T-cell (primary cell): Measurements from ENCODE around the gene PFKP. TPM values are rescaled to one million over a fixed set of nuclear protein-coding genes. Genes with fewer than 3 reads are reported as not detected.

Source experiments
- ATAC-seq, 4 experiments: fragments of 200-7000 bp in 3 of 4; fragments of 150-1000 bp in 1 of 4; cut with Tn5 transposase; replicated peaks in 1 of 4; 1 replicate in 3 of 4; 2 replicates in 1 of 4; pipeline ENCODE4 v1.10.0; 2021; ENCODE audit warnings: moderate library complexity in 3 of 4, mild to moderate bottlenecking in 2 of 4, moderate number of reproducible peaks in 1 of 4
- CTCF ChIA-PET, 2 donors: fragments of 300-600 bp; sonication (Branson Sonifier 250); formaldehyde crosslinking; loops; one replicate each; lab custom pipeline; 2022; ENCODE audit warnings: antibody characterized with exemption in 2 of 2; lab: Charles Lee
- POLR2A ChIA-PET, 2 donors: fragments of 300-600 bp; sonication (Branson Sonifier 250); formaldehyde crosslinking; loops; one replicate each; lab custom pipeline; 2022; ENCODE audit warnings: antibody characterized with exemption in 2 of 2; lab: Charles Lee
- DNase-seq, 35 experiments: peaks; one replicate each; pipeline versions ENCODE4 v3.0.0 to v3.0.0-alpha.2; 2013 to 2023
- H3K27ac ChIP-seq: one replicate; pipeline ENCODE4 v1.5.1; 2013; ENCODE audit warnings: low read length
- H3K27me3 ChIP-seq, 2 experiments: replicated peaks in 1 of 2; 1 replicate in 1 of 2; 2 replicates in 1 of 2; pipeline versions ENCODE4 v1.6.1 to v1.7.0; 2013; ENCODE audit warnings: low read length in 1 of 2, mixed read lengths in 1 of 2; ENCODE audit not compliant: control insufficient read depth in 2 of 2, insufficient read depth in 2 of 2; ENCODE audit errors: extremely low read depth in 1 of 2
- H3K36me3 ChIP-seq, 2 donors: 1 replicate in 1 of 2; 2 replicates in 1 of 2; pipeline versions ENCODE4 v1.6.1 to v1.7.0; 2013; ENCODE audit warnings: low read length in 1 of 2; ENCODE audit not compliant: control insufficient read depth in 2 of 2, insufficient read depth in 1 of 2; ENCODE audit errors: extremely low read depth in 1 of 2
- H3K4me1 ChIP-seq, 2 experiments: 1 replicate in 1 of 2; 2 replicates in 1 of 2; pipeline versions ENCODE4 v1.6.1 to v1.7.0; 2013; ENCODE audit warnings: low read length in 2 of 2, mixed read lengths in 1 of 2; ENCODE audit not compliant: insufficient read depth in 2 of 2, control insufficient read depth in 1 of 2; ENCODE audit errors: extremely low read depth in 1 of 2
- H3K4me3 ChIP-seq, 2 donors: 1 replicate in 1 of 2; 2 replicates in 1 of 2; pipeline versions ENCODE4 v1.5.1 to v1.7.0; 2013; ENCODE audit warnings: mild to moderate bottlenecking in 2 of 2, low read length in 1 of 2, moderate library complexity in 1 of 2; ENCODE audit not compliant: control insufficient read depth in 1 of 2; ENCODE audit errors: extremely low read depth in 1 of 2
- H3K9me3 ChIP-seq: 2 replicates; pipeline ENCODE4 v1.7.0; 2013
- H3K27ac Mint-ChIP-seq, 2 donors: one replicate each; pipeline ENCODE4 v1.8.0; 2020 to 2021; ENCODE audit warnings: mild to moderate bottlenecking in 2 of 2, mixed read lengths in 2 of 2
- H3K27me3 Mint-ChIP-seq, 2 donors: one replicate each; pipeline ENCODE4 v1.8.0; 2021 to 2022; ENCODE audit warnings: mixed read lengths in 2 of 2
- H3K36me3 Mint-ChIP-seq: one replicate; pipeline ENCODE4 v1.8.0; 2021; ENCODE audit warnings: mixed read lengths
- H3K4me1 Mint-ChIP-seq, 3 donors: one replicate each; pipeline ENCODE4 v1.8.0; 2020 to 2022; ENCODE audit warnings: mixed read lengths in 3 of 3, mild to moderate bottlenecking in 1 of 3
- H3K4me3 Mint-ChIP-seq, 3 donors: one replicate each; pipeline ENCODE4 v1.8.0; 2020 to 2022; ENCODE audit warnings: mild to moderate bottlenecking in 3 of 3, mixed read lengths in 3 of 3, moderate library complexity in 3 of 3
- H3K9me3 Mint-ChIP-seq, 3 donors: one replicate each; pipeline ENCODE4 v1.8.0; 2020 to 2022; ENCODE audit warnings: mixed read lengths in 3 of 3
- WGBS: methylation state at CpG from one replicate; pipeline ENCODE4 v1.1.5; 2013; ENCODE audit warnings: missing lambda C conversion rate; ENCODE audit not compliant: insufficient coverage; 5-methylcytosine and 5-hydroxymethylcytosine counted together
- total RNA-seq, 35 experiments: library from RNA in 6 of 35; stranded (reverse) in 6 of 35; fragments of 120-200 nt in 1 of 35; gene quantifications; one replicate each; pipeline versions ENCODE4 v1.2.1 to v1.2.4 and lab custom pipeline; 2013 to 2026

PFKP gene
- total RNA-seq, 5 donors from 2014 or later (not counting 1 experiment from before 2014, with no cell fraction given): 60.7 to 84.3 (median 70.2) TPM

GRCh38 chr10:3108033-3108432, 40.7 kb downstream of the PFKP start:
- peaks cover 34 to 85% of the 10 kb centered on the region in 2 donors for H3K36me3 ChIP-seq
- POLR2A ChIA-PET: no interaction called here
- WGBS: 88% methylated on average over 3 of the region's 8 CpGs
- no peak overlapping the region for H3K4me3 ChIP-seq
- no peaks in the 10 kb centered on the region for H3K4me1 Mint-ChIP-seq
- no peaks in the 10 kb centered on the region for H3K9me3 Mint-ChIP-seq
- CTCF ChIA-PET: no interaction called here
- DNase-seq (no peak), ATAC-seq (no peak)
- H3K27ac ChIP-seq: no peak overlapping the region
- no peak overlapping the region for H3K4me3 Mint-ChIP-seq
- H3K27ac Mint-ChIP-seq: no peak overlapping the region
- no peaks in the 10 kb centered on the region for H3K27me3 Mint-ChIP-seq
- no peaks in the 10 kb centered on the region for H3K27me3 ChIP-seq
- H3K4me1 ChIP-seq: no peaks in the 10 kb centered on the region
- no peaks in the 10 kb centered on the region for H3K9me3 ChIP-seq
- peaks cover 68% of the 10 kb centered on the region for H3K36me3 Mint-ChIP-seq

- Histone ChIP-seq H3K36me3 (peaks cover 36 to 85% of the 10 kb centered on the region in 2 donors), H3K4me3 (no peak overlapping the region), H3K27me3 (no peaks in the 10 kb centered on the region), H3K27ac (no peak overlapping the region), H3K4me1 (no peaks in the 10 kb centered on the region), H3K9me3 (no peaks in the 10 kb centered on the region)
- no peak overlapping the region for H3K27ac Mint-ChIP-seq
- H3K36me3 Mint-ChIP-seq: peaks cover 69% of the 10 kb centered on the region
- no peaks in the 10 kb centered on the region for H3K4me1 Mint-ChIP-seq
- H3K9me3 Mint-ChIP-seq: no peaks in the 10 kb centered on the region
- no peaks in the 10 kb centered on the region for H3K27me3 Mint-ChIP-seq
- CTCF ChIA-PET: no interaction called here
- ATAC-seq (no peak), DNase-seq (no peak)
- POLR2A ChIA-PET: no interaction called here
- no peak overlapping the region for H3K4me3 Mint-ChIP-seq
- WGBS: 96% methylated on average over 21 of the region's 21 CpGs
Observed at GRCh38 chr10:3108575-3109105, 41.3 kb downstream of the PFKP start.

GRCh38 chr10:3109196-3109595, 41.8 kb downstream of the PFKP start:
- H3K36me3 ChIP-seq: peaks cover 32 to 84% of the 10 kb centered on the region in 2 donors
- no peak for ATAC-seq
- WGBS: over 99% methylated on average over 15 of the region's 21 CpGs
- ChIA-PET CTCF (no interaction called here), POLR2A (no interaction called here)
- Mint-ChIP-seq H3K27ac (no peak overlapping the region), H3K9me3 (no peaks in the 10 kb centered on the region), H3K27me3 (no peaks in the 10 kb centered on the region), H3K4me3 (no peak overlapping the region), H3K36me3 (peaks cover 68% of the 10 kb centered on the region), H3K4me1 (no peaks in the 10 kb centered on the region)
- DNase-seq: no peak
- no peaks in the 10 kb centered on the region for H3K4me1 ChIP-seq
- H3K27ac ChIP-seq: no peak overlapping the region
- no peaks in the 10 kb centered on the region for H3K9me3 ChIP-seq
- no peak overlapping the region for H3K4me3 ChIP-seq
- no peaks in the 10 kb centered on the region for H3K27me3 ChIP-seq

DNA sequence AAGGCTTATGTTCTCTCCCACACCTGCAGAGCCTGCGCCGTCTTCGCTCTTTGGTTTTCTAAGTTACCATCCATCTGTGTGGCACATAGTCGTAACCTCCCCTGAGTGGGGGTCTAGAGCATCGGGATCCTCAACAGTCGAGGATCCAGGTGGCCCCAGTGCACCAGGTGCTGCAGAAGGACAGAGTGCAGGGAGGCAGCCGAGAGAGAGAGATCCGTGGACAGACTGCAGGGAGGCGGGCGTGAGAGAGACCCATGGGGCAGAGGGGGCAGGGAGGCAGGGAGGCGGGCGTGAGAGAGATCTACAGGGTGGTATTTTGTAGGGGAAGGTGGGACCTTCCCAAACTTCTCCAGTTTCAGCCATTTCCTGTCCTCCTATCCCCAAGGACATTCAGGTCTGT, 42.3 kb downstream of the PFKP start:
- Histone ChIP-seq H3K27ac (no peak overlapping the region), H3K9me3 (no peaks in the 10 kb centered on the region), H3K4me1 (no peaks in the 10 kb centered on the region), H3K27me3 (no peaks in the 10 kb centered on the region), H3K4me3 (no peak overlapping the region), H3K36me3 (peaks cover 30 to 84% of the 10 kb centered on the region in 2 donors)
- ATAC-seq: no peak
- Mint-ChIP-seq H3K4me3 (no peak overlapping the region), H3K27ac (no peak overlapping the region), H3K9me3 (no peaks in the 10 kb centered on the region), H3K36me3 (peaks cover 67% of the 10 kb centered on the region), H3K4me1 (no peaks in the 10 kb centered on the region), H3K27me3 (no peaks in the 10 kb centered on the region)
- 86% methylated on average over 7 of the region's 12 CpGs for WGBS
- DNase-seq: no peak
- ChIA-PET CTCF (no interaction called here), POLR2A (interaction anchor here in 1 of 2 donors (0.8 kb wide), 1 partner anchor 1683 kb away, joined by 3 read pairs; no protein-coding TSS in a partner anchor)

DNA sequence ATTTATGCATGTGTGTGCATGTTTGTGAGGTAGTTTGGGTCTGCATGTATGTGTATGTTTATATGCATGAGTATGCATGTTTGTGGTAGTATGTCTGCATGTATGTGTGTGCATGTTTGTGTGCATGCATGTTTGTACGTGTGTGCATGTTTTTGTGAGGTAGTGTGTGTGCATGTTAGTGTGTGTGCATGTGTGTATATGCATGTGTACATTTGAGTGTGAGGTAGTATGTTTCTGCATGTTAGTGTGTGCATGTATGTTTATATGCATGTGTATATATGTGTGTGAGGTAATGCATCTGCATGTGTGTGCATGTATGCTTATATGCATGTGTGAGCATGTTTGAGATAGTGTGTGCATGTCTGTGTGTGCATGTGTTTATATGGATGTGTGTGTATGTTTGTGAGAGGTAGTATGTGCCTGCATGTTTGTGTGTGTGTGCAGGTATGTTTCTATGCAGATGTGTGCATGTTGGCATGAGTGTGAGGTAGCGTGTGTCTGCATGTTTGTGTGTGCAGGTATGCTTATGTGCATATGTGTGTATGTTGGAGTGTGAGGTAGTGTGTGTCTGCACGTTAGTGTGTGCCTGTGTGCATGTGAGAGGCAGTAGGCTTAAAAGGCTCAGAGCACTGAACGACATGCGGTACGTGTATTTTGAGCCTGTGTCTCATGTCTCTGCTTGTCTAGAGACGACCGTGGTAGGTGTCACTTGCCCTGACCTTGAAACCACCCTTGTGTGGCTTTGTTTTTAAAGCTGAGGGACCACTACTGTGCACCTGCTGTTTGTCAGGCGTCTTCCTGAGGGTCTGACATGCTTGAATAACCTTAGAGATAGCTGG, 43.7 kb downstream of the PFKP start:
- Mint-ChIP-seq H3K4me1 (no peaks in the 10 kb centered on the region), H3K4me3 (no peak overlapping the region), H3K27ac (no peak overlapping the region), H3K36me3 (peaks cover 71% of the 10 kb centered on the region), H3K9me3 (no peaks in the 10 kb centered on the region), H3K27me3 (no peaks in the 10 kb centered on the region)
- 92% methylated on average over 9 of the region's 9 CpGs for WGBS
- no peak for ATAC-seq
- ChIA-PET CTCF (interaction anchor here in 1 of 2 donors (0.7 kb wide), 1 partner anchor 9 kb away, joined by 5 read pairs; no protein-coding TSS in a partner anchor), POLR2A (no interaction called here)
- Histone ChIP-seq H3K36me3 (peaks cover 28 to 80% of the 10 kb centered on the region in 2 donors), H3K4me3 (no peak overlapping the region), H3K9me3 (no peaks in the 10 kb centered on the region), H3K27ac (no peak overlapping the region), H3K27me3 (no peaks in the 10 kb centered on the region), H3K4me1 (no peaks in the 10 kb centered on the region)
- no peak for DNase-seq

DNA sequence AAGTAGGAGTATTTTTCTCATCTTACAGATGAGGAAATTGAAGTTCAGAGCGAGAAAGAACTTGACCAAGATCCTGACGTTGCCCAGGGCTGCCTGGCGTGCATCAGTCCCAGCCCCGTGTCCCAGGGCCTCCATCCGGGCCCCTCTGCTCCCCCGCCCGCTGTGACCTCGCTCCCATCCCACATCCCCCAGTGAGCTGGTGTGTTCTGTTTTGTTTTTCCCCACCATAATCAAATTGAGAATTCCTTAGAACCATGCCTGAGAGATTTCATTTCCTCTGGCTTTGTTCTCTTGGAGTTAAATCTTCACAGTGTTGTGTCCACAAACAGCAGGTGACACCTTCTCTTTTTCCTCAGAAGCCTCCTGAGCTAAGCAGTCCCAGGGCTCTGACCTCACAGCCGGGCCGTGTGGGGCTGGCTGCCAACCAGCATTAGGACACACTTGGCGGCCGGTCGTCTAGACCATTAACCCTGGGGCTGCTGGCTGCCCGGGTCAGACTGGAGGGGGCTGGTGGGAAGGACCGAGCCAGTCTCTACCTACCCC, 44.3 kb downstream of the PFKP start:
- POLR2A ChIA-PET: no interaction called here

More for the DNA sequence above, 44.3 kb downstream of the PFKP start:
- no peak overlapping the region for H3K4me3 ChIP-seq
- CTCF ChIA-PET: no interaction called here
- no peaks in the 10 kb centered on the region for H3K9me3 ChIP-seq
- Mint-ChIP-seq H3K4me3 (no peak overlapping the region), H3K9me3 (no peaks in the 10 kb centered on the region), H3K36me3 (peaks cover 78% of the 10 kb centered on the region), H3K27ac (no peak overlapping the region), H3K27me3 (no peaks in the 10 kb centered on the region), H3K4me1 (no peaks in the 10 kb centered on the region)
- no peaks in the 10 kb centered on the region for H3K27me3 ChIP-seq
- no peak overlapping the region for H3K27ac ChIP-seq
- no peaks in the 10 kb centered on the region for H3K4me1 ChIP-seq
- ATAC-seq: no peak
- peaks cover 28 to 86% of the 10 kb centered on the region in 2 donors for H3K36me3 ChIP-seq
- DNase-seq: no peak
- 95% methylated on average over 6 of the region's 15 CpGs for WGBS
